ENCODE results near the gene MEIS1. TPM values are rescaled to one million over a fixed set of nuclear protein-coding genes. Genes with fewer than 3 reads are reported as not detected.

MEIS1 gene
- total RNA-seq, 1 experiment from 2014 or later, result 9.1 TPM

DNA sequence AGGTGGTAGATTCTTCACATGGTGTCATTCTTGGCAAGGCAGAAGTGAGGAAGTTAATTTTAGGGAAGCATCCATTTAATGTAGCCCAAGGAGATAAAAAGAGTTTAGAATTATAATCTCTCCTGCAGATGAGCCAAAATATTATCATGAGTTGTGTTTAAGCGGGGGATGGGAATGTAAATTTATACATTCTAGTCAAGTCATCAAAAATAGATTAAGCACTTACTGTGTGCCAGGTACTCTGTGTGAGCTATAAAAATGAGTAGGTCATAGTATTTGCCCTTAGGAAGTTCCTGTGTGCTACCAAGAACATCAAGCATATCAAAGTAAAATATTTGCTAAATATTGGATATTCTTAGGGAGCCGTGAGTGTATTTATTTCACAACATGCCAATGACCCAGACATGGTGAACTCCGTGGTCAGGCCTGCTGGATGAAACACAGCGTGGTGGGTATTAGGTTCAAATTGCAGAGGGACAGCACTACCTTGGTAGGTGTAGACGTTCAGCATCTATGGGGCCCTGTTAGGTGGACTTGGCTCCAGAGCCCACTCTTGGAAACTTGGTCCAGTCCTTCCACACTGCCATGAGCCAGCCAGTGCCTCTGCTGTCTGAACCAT lies 37.4 kb downstream of the MEIS1 start:
- Histone ChIP-seq H3K9me2 (ENCODE audit: insufficient read depth) (no peaks in the 10 kb centered on the region), H3K36me3 (ENCODE audit: low read depth) (no peaks in the 10 kb centered on the region), H3K4me1 (replicated peaks; ENCODE audit: insufficient read depth) (no peaks in the 10 kb centered on the region), H3K4me2 (no peak overlapping the region), H3K27ac (no peak overlapping the region), H3K4me3 (no peak overlapping the region), H3K9me3 (ENCODE audit: insufficient read depth, low read depth) (no peaks in the 10 kb centered on the region), H3K27me3 (ENCODE audit: insufficient read depth, low read depth) (no peaks in the 10 kb centered on the region), H2AFZ (no peak overlapping the region), H3K79me2 (ENCODE audit: low read depth) (no peaks in the 10 kb centered on the region), H4K20me1 (ENCODE audit: insufficient read depth) (no peaks in the 10 kb centered on the region), H3F3A (ENCODE audit: insufficient read depth, low read depth) (no peaks in the 10 kb centered on the region)
- DNase-seq, result no peak
- POLR2A ChIA-PET (ENCODE audit: unreplicated experiment), result no interaction called here
- no TSS peak for BruUV-seq (replicated peaks)
- TF ChIP-seq, protein P1, sequence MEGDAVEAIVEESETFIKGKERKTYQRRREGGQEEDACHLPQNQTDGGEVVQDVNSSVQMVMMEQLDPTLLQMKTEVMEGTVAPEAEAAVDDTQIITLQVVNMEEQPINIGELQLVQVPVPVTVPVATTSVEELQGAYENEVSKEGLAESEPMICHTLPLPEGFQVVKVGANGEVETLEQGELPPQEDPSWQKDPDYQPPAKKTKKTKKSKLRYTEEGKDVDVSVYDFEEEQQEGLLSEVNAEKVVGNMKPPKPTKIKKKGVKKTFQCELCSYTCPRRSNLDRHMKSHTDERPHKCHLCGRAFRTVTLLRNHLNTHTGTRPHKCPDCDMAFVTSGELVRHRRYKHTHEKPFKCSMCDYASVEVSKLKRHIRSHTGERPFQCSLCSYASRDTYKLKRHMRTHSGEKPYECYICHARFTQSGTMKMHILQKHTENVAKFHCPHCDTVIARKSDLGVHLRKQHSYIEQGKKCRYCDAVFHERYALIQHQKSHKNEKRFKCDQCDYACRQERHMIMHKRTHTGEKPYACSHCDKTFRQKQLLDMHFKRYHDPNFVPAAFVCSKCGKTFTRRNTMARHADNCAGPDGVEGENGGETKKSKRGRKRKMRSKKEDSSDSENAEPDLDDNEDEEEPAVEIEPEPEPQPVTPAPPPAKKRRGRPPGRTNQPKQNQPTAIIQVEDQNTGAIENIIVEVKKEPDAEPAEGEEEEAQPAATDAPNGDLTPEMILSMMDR (conservative IDR thresholded peaks at IDR 0.05), result no peak
- TF ChIP-seq EZH2 (IDR thresholded peaks at IDR 0.05; ENCODE audit: low read depth), result no peak
- intact Hi-C loops (cut with micrococcal nuclease; ENCODE audit: unreplicated experiment), result no loop called here
- CTCF ChIA-PET, result no interaction called here

DNA sequence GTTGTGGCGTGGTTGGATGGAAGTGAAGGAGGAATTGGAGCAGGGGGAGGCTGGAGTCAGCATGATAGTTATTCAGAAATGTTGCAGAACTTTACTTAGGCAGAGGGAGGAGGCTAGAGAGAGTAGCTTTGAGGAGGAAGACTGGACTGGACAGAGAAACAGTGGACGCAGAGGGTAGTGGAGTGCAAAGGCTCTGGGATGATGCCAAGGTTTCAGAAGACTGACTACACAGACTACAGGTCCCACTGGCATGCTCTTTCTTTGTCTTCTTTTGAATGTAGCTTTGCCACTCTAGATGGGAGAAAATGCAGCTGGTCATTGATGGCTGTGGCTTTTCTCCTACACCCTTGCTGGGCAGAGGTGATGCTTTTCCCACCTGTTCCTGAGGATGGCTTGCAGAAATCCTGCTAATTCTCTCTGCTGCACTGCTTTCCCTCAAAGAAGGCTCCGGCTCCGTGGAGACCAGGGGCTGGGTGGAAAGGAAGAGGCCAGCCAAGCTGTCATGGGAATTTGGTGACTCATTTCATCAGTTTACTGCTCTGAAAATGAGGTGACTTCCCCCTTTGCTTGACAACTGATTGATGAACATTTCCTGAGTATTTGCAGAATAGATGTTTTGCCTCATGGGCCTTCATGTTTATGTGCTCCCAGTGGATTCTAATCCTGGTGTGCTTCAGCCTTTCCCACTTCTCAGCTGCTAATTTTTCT lies 42.4 kb downstream of the MEIS1 start:
- no peak overlapping the region for H2AFZ ChIP-seq
- no peak for TF ChIP-seq EZH2 (IDR thresholded peaks at IDR 0.05; ENCODE audit: low read depth)
- TF ChIP-seq, protein P1 (conservative IDR thresholded peaks at IDR 0.05), result no peak
- H3K36me3 ChIP-seq (ENCODE audit: low read depth), result no peaks in the 10 kb centered on the region
- H4K20me1 ChIP-seq (ENCODE audit: insufficient read depth), result no peaks in the 10 kb centered on the region
- H3K27me3 ChIP-seq (ENCODE audit: insufficient read depth, low read depth), result no peaks in the 10 kb centered on the region
- H3K27ac ChIP-seq, result no peak overlapping the region
- H3K79me2 ChIP-seq (ENCODE audit: low read depth), result no peaks in the 10 kb centered on the region
- no peak overlapping the region for H3K4me2 ChIP-seq
- BruUV-seq (replicated peaks), result no TSS peak
- no peaks in the 10 kb centered on the region for H3K9me2 ChIP-seq (ENCODE audit: insufficient read depth)
- intact Hi-C loops (cut with micrococcal nuclease; ENCODE audit: unreplicated experiment), result no loop called here
- POLR2A ChIA-PET (ENCODE audit: unreplicated experiment), result no interaction called here
- no peak for DNase-seq
- CTCF ChIA-PET, result no interaction called here
- H3K4me1 ChIP-seq (replicated peaks; ENCODE audit: insufficient read depth), result peaks cover 12% of the 10 kb centered on the region
- no peak overlapping the region for H3K4me3 ChIP-seq
- no peaks in the 10 kb centered on the region for H3K9me3 ChIP-seq (ENCODE audit: insufficient read depth, low read depth)
- no peaks in the 10 kb centered on the region; the same call in none of the 2 replicates for H3F3A ChIP-seq (ENCODE audit: insufficient read depth, low read depth)

DNA sequence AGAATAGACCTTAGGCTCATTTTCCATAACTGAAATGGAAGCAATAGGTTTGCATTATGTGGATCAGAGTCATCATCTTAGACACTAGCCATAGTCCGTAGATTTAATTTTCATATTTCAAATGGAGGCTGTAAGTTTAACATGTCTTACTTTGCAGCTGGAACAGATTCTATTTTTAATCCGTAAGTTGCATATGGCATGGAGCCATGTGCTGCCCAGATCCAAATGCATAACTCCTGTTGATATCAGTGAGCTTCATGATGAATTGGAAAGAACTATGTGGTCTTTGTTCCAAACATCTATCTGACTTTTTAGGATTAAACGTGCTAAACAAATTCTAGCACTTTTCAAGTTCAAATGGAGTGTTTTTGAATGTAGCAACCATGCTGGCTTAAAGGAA lies 43.4 kb downstream of the MEIS1 start:
- no peaks in the 10 kb centered on the region; the same call in none of the 2 replicates for H3F3A ChIP-seq (ENCODE audit: insufficient read depth, low read depth)
- intact Hi-C loops (cut with micrococcal nuclease; ENCODE audit: unreplicated experiment), result no loop called here
- H3K4me2 ChIP-seq, result no peak overlapping the region
- no TSS peak for BruUV-seq (replicated peaks)
- no peaks in the 10 kb centered on the region for H3K79me2 ChIP-seq (ENCODE audit: low read depth)
- H3K9me3 ChIP-seq (ENCODE audit: insufficient read depth, low read depth), result no peaks in the 10 kb centered on the region
- DNase-seq, result no peak
- H4K20me1 ChIP-seq (ENCODE audit: insufficient read depth), result no peaks in the 10 kb centered on the region
- no peak overlapping the region for H3K4me3 ChIP-seq
- peaks cover 12% of the 10 kb centered on the region for H3K4me1 ChIP-seq (replicated peaks; ENCODE audit: insufficient read depth)
- H2AFZ ChIP-seq, result no peak overlapping the region
- H3K36me3 ChIP-seq (ENCODE audit: low read depth), result no peaks in the 10 kb centered on the region
- TF ChIP-seq, protein P1 (conservative IDR thresholded peaks at IDR 0.05), result no peak
- no peak for TF ChIP-seq EZH2 (IDR thresholded peaks at IDR 0.05; ENCODE audit: low read depth)
- H3K27me3 ChIP-seq (ENCODE audit: insufficient read depth, low read depth), result no peaks in the 10 kb centered on the region
- H3K9me2 ChIP-seq (ENCODE audit: insufficient read depth), result no peaks in the 10 kb centered on the region
- POLR2A ChIA-PET (ENCODE audit: unreplicated experiment), result no interaction called here
- CTCF ChIA-PET, result no interaction called here
- no peak overlapping the region for H3K27ac ChIP-seq
